Stimulated activated CD8-positive, alpha-beta memory T cell treated with anti-CD3 and anti-CD28 coated beads, Interleukin-15, amount 100 ng/mL, for 4 hours (primary cell): ENCODE results near the gene PTGES2.
"Not testable (repeated sequence)": the region's sequence is repeated elsewhere in the genome, so short reads cannot be mapped to it uniquely, and the experiment has no call there.

Source experiments
- DNase-seq, 2 donors: peaks; one replicate each; pipeline ENCODE4 v3.0.0-alpha.2; 2020; ENCODE audit warnings: low read depth in 2 of 2

Gene PTGES2

DNA sequence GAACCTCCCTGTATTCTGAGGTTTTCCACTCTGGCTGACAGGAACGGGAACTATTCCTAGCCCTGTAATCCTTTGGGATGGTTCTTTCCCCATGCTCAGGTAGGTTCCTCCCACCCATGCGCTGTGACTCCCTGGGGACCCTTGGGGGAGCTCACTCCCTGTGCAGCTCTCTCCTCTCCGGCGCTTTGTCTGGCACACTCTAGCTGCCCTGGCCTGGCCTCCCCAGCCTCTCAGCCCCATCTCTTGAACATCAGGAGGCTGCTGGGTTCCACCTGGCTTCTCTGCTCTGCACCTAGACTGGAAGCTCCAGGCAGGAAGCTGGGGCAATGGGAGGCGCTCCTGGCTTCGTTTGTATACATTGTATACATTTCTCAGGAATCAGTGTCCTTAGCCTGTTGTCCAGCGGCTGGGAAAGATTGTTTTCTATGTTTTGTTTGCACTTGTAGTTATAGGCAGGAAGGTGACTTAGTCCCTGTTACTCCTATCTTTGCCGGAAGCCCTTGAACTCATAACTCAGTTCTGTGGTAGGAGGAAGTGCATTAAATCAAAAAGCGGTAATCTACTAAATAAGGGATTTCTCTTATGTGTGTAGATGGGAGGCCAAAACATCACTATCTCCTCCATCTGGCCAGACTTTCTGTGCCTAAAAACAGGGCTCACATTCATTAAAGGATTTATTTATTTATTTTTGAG lies 39.1 kb downstream of the PTGES2 start:
- DNase-seq = no peak

DNA sequence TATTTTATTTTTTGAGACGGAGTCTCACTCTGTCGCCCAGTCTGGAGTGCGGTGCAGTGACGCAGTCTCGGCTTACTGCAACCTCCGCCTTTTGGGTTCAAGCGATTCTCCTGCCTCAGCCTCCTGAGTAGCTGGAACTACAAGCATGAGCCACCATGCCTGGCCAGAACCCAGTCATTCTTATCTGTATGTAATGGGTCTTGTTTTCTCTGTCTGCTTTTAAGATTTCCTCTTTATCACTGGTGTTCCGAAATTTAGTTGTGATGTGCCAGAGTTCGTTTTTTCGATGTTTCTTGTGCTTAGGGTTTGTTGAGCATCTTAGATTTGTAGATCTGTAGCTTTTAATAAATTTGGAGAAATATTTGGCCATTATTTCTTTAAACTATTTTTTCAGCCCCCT lies 40.3 kb downstream of the PTGES2 start:
- DNase-seq = no peak

DNA sequence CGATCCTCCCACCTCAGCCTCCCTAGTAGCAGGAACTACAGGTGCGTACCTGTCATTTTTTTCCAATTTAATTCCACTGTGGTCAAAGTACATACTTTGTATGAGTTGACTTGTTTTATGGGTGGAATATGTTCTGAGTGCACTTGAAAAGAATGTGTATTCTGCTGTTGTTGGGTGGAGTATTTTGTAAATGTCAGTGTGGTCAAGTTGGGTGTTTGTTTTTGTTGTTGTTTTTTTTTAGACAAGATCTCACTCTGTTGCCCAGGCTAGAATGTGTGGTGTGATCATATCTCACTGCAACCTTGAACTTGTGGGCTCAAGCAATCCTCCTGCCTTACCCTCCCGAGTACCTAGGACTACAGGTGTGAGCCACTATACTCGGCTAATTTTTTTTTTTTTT lies 41.6 kb downstream of the PTGES2 start:
- no peak for DNase-seq

DNA sequence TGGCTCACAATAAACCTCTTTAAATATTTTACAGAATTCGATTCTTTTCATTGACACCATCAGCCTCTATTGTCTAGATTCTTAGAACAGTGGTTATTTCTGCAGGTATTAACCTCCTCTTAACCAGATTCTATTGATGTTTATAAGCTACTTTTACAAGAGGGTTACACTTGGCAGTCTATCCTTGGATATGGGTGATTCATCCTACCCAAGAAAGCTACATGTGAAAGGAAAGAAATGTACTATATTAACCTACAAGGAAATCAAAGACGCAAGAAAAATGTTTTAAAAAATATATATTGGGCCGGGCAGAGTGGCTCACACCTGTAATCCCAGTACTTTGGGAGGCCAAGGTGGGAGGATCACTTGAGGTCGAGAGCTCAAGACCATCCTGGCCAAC lies 42.8 kb downstream of the PTGES2 start:
- no peak for DNase-seq

DNA sequence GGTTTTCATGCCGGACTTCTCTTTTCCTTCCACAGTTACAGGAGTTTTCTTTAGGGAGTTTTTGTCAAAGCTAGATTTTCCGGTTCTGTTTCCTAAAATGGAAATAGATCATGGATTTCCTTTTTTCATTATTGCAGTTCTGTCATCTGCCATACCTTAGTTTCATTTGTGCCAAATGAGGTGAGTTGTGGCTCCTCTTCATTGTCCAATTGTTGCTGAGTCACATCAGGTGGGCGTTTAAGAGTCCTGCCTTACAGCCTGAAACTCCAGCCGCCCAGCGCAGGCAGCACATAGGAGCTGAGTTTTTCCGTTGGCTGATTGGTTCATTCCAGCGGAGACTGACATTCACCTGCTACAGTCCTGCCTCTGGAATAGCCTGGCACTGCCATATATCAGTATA lies 45.4 kb downstream of the PTGES2 start:
- DNase-seq = no peak

DNA sequence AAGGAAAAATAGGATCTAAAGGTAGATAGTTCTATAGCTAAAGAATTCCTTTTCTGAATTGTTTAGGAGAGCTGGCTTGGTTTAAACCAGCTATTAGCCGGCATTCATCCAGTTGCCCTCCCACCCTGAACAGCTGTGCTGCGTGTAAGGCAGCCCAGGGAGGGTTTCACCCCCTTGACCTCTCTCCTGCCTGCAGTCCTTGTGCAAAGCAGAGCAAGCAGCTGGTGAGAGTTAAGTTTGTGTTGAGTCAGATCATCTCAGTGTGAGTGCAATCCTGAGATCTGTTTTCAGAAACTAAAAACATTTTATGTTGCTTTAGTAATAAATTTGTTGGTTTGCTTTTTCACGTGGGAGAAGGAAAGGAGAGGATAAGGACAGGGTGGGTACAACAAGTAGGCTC lies 46.5 kb downstream of the PTGES2 start:
- no peak for DNase-seq

DNA sequence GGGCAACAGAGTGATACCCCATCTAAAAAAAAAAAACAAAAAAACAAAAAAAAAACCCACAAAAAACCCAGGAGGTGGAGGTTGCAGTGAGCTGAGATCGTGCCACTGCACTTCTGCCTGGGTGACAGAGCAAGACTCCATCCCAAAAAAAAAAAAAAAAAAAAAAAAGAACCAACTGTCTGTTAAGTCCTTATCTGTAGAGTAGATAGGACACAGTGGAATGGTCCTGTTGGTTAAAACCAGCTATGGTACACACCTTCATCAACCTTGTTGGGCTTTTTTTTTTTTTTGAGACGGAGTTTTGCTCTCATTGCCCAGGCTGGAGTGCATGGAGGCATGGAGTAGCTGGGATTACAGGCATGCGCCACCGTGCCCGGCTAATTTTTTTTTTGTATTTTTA lies 47.3 kb downstream of the PTGES2 start:
- DNase-seq = no peak

DNA sequence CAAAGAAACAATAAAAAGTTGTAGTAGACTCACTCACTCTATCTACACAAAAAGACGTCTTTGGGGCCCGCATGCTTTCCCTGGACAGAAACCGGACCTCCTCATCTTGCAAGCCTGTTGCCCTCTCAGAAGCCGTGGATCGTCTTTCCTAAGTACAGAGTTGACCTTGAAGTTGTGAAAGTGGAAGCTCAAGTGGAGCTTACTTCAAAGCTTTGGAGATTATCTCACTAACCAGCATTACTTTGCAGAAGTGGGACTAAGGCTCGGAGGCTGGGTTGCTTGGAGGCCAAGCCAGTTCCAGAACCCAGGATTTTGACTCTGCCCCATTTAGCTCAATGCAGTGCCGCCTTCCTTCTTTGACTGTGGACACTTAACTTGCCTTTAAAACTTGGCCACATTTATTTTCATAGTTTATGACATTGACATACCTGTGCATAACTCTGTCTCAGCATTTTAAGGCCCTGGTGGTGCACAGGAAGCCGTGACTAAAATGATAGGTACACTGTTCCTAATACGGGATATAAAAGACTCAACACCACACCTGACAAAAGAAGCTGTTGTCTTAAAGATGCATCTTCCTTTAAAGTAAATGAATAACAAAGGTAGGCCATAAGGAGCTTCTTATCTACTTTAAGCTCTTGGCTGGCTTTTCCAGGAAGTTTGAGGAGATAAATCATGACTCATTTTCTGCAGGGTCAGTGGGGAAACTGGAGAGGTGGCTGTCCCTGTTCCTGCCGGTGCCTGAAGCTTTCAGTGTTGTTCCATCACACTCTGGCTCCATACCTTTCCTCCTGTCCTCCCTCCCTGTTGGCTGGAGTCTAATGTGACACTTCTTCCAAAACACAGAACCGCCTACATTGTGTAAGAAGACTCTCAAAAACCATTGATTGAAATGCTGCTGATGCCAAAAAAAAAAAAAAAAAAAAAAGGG lies 48.8 kb downstream of the PTGES2 start:
- DNase-seq = no peak

DNA sequence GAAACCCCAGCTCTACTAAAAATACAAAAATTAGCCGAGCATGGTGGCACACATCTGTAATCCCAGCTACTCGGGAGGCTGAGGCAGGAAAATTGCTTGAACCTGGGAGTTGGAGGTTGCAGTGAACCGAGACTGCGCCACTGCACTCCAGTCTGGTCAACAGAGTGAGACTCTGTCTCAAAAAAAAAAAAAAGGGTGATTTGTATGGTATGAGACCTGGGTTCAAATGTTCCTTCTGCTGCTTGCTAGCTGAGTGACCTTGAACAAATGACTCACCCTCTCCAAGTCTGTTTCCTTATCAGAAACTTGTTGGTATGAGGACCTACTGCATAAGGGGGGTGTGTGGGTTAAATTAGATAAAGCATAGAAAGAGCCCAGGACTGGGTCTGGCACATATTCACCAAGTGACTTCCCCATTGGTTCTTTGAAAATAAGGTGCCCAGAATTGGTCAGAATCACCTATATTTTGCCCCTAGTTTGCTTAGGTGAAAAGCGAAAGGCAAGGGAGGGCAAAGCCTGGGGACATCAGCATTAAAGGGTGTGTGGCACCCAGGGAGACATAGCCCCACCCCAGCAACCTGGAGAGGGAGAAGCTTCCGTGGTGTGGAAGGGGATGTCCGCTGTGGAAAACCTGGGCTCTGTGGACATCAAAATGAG lies 49.6 kb downstream of the PTGES2 start:
- DNase-seq = no peak

DNA sequence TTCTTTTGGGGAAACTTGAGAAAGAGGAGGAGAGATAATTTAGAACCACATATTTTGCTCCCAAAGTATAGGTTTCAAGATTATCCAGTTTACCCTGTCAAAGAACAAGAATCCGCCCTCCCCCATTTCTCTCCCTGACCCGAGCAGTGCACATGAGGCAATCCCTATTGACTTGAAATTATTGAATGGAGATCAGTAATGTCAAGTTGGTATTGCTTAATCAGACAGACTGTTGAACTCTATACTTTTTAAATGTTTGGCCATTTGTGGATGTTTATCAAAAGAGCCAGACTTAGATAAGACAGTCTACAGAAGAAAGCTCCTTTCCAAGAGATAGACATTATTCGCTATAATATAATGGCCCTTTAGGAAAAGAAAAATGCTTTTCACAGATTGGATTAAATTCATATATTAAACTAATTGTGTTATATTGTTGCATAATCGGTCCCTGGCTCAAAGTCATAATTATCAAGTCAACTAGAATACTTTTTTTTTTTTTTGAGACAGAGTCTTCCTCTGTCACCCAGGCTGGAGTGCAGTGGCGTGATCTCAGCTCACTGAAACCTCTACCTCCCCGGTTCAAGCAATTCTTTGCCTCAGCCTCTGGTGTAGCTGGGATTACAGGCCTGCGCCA lies 54.2 kb downstream of the PTGES2 start:
- DNase-seq = no peak

DNA sequence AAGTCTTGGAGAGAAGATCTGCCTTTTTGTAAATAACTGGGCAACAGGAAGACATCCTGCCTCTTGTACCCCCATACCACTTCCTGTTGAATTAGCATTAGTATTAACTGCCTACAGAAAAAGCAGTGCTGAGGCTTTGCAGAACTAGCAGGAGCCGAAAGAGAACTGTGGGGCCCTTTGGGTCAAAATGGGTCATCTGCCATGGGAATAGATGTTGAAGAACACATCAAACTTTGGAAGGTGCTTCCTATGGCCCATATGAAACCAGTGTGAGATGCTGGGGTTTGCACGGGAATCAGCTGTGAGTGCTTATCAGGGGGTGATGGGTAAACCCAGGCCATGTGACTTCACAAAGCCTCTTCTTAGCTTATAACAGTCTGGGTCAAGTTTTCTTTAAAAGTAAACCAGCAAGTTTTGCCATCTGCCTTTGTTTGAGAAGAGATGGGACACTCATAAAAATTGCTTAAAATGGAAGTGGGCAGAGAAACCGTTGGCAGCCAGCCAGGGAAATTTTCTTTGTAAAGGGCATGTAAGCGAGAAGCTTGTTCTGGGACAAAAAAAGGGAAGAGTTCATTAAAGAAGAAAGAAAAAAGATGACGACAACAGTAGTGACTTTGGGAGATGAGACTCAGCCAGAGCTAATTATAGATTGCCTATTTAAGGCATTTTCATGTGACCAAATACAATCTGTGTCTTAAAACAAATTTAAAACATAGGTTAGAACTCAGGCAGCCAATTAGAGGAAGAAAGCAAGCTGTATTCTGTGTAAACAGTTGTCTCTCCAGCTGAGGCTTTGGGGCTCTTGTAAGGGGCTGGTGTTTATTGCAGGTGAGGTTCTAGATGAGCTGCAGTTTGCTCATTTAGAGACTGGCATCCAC lies 55.1 kb downstream of the PTGES2 start:
- DNase-seq = no peak

DNA sequence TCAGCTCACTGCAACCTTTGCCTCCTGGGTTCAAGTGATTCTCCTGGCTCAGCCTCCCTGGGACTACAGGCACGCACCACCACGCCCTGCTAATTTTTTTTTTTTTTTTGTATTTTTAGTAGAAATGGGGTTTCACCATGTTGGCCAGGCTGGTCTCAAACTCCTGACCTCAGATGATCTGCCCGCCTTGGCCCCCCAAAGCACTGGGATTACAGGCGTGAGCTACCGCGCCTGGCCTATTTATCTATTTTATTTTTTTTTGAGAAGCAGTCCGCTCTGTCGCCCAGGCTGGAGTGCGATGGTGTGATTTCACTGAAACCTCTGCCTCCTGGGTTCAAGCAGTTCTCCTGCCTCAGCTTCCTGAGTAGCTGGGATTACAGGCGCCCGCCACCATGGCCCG lies 56.1 kb downstream of the PTGES2 start:
- DNase-seq = not testable (repeated sequence)

DNA sequence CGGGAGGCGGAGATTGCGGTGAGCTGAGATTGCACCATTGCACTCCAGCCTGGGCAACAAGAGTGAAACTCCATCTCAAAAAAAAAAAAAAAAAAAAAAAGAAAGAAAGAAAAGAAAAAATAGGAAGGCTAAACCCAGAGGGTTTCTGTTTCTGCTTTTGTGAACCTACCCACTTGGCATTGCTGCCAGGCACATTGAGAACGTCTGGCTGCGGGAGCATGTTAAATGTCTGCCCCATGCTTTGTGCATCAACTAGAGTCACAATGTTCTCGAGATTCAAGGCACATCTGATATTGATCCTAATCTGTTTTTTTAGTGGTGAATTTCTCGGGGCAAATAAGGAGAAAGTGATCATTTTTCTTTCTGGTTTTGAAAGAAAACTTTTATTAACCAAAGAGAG lies 56.7 kb downstream of the PTGES2 start:
- DNase-seq = no peak
